ENCODE results near the gene ADGRD1.

DNA sequence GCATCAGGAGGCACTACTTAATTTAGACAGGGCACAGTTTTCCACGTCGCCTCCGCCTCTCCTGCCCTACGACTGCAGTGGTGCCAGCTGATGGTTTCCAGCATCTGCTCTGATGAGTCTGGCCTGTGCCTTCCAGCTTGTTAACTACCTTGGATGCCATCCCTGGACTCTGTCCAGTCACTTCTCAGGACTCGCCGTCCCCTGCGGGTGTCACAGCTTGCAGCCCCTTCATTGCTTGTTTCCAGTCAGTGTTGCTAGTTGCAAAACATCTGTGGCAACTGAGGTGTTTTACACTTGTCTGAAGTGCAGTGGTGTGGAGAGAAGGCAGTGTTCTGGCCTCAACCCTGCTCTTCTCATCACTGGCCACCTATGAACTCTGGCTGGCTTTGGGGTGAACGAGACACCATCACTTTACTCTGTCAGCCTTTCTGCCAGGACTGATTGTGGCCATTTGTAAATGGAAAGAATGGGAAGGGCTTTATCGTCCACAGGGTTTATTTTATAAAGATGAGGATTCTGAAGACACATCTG, 8.3 kb downstream of the ADGRD1 start:
- TF ChIP-seq POLR2AphosphoS5 (IDR thresholded peaks at IDR 0.05; ENCODE audit: low read depth, low read length) (no peak), TAF1 (IDR thresholded peaks at IDR 0.05; ENCODE audit: borderline replicate concordance, insufficient read depth, low read length) (no peak), SIN3A (IDR thresholded peaks at IDR 0.05; ENCODE audit: borderline replicate concordance, insufficient read depth, low read length) (no peak)
- TF ChIP-seq, protein P1, sequence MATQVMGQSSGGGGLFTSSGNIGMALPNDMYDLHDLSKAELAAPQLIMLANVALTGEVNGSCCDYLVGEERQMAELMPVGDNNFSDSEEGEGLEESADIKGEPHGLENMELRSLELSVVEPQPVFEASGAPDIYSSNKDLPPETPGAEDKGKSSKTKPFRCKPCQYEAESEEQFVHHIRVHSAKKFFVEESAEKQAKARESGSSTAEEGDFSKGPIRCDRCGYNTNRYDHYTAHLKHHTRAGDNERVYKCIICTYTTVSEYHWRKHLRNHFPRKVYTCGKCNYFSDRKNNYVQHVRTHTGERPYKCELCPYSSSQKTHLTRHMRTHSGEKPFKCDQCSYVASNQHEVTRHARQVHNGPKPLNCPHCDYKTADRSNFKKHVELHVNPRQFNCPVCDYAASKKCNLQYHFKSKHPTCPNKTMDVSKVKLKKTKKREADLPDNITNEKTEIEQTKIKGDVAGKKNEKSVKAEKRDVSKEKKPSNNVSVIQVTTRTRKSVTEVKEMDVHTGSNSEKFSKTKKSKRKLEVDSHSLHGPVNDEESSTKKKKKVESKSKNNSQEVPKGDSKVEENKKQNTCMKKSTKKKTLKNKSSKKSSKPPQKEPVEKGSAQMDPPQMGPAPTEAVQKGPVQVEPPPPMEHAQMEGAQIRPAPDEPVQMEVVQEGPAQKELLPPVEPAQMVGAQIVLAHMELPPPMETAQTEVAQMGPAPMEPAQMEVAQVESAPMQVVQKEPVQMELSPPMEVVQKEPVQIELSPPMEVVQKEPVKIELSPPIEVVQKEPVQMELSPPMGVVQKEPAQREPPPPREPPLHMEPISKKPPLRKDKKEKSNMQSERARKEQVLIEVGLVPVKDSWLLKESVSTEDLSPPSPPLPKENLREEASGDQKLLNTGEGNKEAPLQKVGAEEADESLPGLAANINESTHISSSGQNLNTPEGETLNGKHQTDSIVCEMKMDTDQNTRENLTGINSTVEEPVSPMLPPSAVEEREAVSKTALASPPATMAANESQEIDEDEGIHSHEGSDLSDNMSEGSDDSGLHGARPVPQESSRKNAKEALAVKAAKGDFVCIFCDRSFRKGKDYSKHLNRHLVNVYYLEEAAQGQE (IDR thresholded peaks at IDR 0.05; ENCODE audit: insufficient read depth in 1 of 2, low read depth in 2 of 2, low read length in 2 of 2) = no peak

All from PFSK-1 (cell line).